ENCODE results near the gene LST1.

LST1 gene

DNA sequence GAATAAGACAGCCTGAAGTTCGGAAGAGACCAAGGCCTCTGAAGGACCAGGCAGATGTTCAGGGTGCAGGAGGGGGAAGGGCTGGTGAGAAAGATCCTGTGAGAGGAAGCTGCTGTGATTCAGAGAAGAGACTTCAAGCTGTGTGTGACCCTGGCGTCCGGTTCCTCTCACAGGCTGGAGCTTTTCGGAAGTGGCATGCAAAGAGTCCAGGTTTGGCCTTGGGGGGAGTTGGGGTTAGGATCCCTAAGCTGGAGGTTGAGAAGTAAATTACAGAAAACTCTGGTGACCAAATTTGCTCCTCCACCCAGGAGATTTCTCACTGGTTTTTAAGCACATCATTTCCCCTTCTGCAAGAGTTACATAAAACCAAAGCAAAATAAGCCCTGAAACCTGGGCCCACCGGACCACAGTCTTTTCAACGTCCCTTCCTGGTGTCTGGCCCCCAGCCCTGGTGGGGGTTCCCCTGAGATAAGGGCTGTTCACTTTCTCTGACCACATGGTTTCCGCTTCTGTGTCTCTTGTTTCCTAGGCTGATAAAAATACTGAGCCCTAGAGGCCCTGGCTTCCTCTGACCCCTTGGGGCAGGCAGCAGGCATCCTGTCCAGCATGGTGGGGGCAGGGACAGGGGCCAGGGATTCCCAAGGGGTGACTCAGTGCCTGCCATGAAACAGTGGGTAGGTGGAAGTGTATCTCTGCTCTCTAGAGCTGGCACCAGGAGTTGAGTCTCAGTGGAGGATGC lies 25.9 kb upstream of the LST1 start:
- peak; percentile 72 for DNase-seq

- DNase-seq: no peak
Observed at GRCh38 chr6:31560697-31561058, 25.4 kb upstream of the LST1 start.

DNA sequence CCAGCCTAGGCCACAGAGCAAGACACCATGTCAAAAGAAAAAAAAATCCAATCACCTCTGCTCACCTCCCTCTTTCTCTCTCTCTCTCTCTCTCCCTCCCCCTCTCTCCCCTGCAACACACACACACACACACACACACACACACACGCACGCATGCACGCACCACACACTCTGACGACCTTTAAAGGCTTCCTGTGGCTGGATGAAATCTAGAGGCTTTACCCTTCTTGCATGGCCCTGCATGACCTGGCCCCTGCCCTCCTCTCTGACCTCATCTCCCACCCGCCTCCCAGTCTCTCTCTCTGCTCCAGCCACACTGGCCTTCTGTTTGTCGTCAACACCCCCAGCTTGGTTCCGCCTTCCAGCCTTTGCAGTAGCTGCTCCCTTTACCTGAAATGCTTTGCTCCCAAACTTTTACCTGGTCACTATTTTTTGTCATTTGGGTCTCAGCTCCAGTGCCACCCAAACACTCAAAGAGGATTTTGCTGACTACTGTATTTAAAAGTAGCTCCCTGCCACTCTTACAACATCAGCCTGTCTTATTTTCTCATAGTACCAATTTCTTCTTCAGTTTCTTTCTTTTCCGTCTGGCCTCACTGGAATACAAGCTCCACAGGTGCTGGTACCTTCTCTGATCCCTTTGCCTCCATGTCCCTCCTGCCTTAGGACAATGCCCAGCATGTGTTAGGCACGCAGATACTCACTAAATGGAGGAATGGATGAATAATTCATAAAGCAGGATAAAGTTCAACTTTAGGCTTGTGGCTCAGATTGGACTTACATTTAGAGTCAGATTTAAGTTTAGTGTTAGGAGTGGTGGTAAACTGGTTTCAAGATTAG lies 18.3 kb upstream of the LST1 start:
- DNase-seq: no peak

DNA sequence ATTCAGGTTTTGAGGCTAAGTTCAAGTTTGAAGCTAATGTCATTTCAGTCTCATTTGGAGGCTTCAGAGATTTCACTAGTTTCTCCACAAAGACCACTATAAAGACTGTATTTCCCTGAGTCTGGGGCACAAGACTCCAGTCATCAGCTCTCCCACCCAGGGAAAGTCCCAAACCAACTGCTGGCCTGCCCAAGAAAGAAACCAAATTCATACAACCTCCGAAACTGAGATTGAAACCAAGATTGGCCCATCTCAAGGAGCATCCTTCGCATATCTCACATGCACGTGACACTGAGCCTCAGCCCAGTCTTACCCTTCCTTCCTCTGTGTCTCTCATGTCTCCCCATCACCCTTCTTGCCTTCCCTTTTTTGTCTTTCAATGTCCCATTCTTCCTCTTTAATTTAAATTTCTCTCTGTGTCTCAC lies 17.5 kb upstream of the LST1 start:
- DNase-seq: no peak

DNA sequence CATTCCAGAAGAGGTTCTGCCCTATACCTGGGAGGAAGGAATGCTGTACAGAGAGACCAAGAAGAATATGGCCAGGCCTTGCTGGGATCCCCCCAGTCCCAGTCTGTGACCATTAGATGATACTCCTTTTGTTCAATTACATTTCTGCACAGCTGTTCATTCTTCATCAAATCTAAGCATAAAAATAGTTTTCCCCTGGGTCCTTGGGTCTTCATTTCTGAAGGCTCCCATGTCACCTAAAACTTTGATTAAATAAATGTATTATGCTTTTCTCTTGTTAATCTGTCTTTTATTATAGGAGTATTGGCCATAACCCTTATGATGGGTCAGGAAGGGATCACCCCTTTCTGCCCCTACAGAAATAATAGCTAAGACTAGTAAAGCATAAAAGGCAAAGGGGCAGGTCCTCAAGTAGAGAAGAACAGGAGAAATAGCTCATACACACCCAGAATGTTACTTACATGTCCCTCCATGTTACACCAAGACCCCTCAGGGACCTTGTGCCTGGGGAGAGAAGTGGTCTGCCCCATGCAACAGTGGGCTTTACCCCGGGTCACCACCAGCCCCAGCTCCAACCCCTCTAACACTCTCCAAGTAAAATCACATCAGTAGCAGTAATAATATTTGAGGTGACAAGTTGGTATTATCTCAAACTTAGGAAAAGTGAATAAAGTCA lies 16.1 kb upstream of the LST1 start:
- DNase-seq: no peak

DNA sequence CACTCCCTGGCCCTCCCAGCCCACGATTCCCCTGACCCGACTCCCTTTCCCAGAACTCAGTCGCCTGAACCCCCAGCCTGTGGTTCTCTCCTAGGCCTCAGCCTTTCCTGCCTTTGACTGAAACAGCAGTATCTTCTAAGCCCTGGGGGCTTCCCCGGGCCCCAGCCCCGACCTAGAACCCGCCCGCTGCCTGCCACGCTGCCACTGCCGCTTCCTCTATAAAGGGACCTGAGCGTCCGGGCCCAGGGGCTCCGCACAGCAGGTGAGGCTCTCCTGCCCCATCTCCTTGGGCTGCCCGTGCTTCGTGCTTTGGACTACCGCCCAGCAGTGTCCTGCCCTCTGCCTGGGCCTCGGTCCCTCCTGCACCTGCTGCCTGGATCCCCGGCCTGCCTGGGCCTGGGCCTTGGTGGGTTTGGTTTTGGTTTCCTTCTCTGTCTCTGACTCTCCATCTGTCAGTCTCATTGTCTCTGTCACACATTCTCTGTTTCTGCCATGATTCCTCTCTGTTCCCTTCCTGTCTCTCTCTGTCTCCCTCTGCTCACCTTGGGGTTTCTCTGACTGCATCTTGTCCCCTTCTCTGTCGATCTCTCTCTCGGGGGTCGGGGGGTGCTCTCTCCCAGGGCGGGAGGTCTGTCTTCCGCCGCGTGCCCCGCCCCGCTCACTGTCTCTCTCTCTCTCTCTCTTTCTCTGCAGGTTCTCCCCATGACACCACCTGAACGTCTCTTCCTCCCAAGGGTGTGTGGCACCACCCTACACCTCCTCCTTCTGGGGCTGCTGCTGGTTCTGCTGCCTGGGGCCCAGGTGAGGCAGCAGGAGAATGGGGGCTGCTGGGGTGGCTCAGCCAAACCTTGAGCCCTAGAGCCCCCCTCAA lies 13.8 kb upstream of the LST1 start, which contains the start of gene LTA:
Gene LTA (plus strand): TSS at position 249 of the 871 bp plus-strand sequence. CDS start 454 bp downstream, at position 703.
- no peak for DNase-seq

DNA sequence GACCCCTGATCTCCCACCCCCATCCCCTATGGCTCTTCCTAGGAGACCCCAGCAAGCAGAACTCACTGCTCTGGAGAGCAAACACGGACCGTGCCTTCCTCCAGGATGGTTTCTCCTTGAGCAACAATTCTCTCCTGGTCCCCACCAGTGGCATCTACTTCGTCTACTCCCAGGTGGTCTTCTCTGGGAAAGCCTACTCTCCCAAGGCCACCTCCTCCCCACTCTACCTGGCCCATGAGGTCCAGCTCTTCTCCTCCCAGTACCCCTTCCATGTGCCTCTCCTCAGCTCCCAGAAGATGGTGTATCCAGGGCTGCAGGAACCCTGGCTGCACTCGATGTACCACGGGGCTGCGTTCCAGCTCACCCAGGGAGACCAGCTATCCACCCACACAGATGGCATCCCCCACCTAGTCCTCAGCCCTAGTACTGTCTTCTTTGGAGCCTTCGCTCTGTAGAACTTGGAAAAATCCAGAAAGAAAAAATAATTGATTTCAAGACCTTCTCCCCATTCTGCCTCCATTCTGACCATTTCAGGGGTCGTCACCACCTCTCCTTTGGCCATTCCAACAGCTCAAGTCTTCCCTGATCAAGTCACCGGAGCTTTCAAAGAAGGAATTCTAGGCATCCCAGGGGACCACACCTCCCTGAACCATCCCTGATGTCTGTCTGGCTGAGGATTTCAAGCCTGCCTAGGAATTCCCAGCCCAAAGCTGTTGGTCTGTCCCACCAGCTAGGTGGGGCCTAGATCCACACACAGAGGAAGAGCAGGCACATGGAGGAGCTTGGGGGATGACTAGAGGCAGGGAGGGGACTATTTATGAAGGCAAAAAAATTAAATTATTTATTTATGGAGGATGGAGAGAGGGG lies 12.6 kb upstream of the LST1 start:
- no peak for DNase-seq

DNA sequence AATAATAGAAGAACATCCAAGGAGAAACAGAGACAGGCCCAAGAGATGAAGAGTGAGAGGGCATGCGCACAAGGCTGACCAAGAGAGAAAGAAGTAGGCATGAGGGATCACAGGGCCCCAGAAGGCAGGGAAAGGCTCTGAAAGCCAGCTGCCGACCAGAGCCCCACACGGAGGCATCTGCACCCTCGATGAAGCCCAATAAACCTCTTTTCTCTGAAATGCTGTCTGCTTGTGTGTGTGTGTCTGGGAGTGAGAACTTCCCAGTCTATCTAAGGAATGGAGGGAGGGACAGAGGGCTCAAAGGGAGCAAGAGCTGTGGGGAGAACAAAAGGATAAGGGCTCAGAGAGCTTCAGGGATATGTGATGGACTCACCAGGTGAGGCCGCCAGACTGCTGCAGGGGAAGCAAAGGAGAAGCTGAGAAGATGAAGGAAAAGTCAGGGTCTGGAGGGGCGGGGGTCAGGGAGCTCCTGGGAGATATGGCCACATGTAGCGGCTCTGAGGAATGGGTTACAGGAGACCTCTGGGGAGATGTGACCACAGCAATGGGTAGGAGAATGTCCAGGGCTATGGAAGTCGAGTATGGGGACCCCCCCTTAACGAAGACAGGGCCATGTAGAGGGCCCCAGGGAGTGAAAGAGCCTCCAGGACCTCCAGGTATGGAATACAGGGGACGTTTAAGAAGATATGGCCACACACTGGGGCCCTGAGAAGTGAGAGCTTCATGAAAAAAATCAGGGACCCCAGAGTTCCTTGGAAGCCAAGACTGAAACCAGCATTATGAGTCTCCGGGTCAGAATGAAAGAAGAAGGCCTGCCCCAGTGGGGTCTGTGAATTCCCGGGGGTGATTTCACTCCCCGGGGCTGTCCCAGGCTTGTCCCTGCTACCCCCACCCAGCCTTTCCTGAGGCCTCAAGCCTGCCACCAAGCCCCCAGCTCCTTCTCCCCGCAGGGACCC lies 11.7 kb upstream of the LST1 start:
- no peak for DNase-seq

DNA sequence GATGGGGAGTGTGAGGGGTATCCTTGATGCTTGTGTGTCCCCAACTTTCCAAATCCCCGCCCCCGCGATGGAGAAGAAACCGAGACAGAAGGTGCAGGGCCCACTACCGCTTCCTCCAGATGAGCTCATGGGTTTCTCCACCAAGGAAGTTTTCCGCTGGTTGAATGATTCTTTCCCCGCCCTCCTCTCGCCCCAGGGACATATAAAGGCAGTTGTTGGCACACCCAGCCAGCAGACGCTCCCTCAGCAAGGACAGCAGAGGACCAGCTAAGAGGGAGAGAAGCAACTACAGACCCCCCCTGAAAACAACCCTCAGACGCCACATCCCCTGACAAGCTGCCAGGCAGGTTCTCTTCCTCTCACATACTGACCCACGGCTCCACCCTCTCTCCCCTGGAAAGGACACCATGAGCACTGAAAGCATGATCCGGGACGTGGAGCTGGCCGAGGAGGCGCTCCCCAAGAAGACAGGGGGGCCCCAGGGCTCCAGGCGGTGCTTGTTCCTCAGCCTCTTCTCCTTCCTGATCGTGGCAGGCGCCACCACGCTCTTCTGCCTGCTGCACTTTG lies 10.7 kb upstream of the LST1 start, which contains the start of gene TNF:
Gene TNF (plus strand): TSS at position 231 of the 567 bp plus-strand sequence. CDS start 177 bp downstream, at position 408.
- DNase-seq: no peak

GRCh38 chr6:31575952-31576685 lies 10.0 kb upstream of the LST1 start:
- no peak for DNase-seq

GRCh38 chr6:31576897-31577578 lies 9.0 kb upstream of the LST1 start:
- no peak for DNase-seq

GRCh38 chr6:31577579-31577966 lies 8.5 kb upstream of the LST1 start:
- DNase-seq: no peak

DNA sequence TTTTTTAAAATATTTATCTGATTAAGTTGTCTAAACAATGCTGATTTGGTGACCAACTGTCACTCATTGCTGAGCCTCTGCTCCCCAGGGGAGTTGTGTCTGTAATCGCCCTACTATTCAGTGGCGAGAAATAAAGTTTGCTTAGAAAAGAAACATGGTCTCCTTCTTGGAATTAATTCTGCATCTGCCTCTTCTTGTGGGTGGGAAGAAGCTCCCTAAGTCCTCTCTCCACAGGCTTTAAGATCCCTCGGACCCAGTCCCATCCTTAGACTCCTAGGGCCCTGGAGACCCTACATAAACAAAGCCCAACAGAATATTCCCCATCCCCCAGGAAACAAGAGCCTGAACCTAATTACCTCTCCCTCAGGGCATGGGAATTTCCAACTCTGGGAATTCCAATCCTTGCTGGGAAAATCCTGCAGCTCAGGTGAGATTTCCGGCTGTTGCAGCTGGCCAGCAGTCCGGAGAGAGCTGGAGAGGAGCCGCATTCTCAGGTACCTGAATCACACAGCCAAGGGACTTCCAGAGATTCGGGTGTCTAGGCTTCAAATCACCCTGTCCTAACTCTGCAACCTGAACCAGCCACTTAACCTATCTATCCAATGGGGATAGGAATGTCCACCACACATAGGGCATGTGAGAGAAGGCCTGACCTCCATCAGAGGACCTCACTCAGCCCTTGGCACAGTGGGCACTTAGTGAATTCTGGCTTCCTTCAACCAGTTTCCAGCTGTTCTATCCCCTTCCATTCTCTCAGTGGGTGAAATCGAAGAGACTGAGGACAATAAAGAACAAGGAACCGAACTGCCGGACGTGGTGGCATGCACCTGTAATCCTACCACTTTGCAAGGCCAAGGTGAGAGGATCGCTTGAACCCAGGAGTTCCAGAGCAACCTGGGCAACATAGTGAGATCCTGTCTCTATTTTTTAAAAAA lies 7.6 kb upstream of the LST1 start:
- no peak for DNase-seq

DNA sequence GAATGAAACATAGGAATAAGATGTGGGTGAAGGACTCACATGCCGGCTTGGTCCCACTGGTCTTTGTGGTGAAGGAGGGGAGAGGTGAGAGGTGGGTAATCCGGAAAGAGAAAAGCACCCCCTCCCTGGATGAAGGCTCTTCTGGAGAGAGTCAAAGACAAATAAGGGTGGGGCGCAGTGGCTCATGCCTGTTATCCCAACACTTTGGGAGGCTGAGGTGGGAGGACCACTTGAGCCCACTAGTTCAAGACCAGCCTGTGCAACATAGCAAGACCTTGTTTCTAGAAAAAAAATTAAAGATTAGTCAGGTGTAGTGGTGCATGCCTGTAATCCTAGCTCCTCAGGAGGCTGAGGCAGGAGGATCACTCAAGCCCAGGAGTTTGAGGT lies 7.0 kb upstream of the LST1 start:
- DNase-seq: no peak

- no peak for DNase-seq
Observed at GRCh38 chr6:31579546-31580437, 6.3 kb upstream of the LST1 start.

DNA sequence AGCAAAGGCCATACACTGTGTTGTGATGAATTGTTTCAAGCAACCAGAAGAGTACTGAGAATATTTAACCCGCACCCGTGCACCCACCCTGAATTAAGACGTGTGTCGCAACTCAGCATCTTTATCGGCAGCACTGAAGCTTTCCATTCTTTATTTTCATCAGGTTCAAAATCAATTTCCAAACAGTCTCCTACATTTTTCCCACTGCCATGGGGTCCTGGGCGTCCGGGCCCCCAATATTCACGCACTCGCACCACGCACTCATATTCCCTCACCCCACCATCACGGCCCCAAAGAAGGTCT lies 5.7 kb upstream of the LST1 start:
- DNase-seq: no peak

All from fibroblast of skin of back (primary cell).